Tibial nerve (tissue), 4 donors: ENCODE measurements around the gene RAI14.

Experiments
- CTCF ChIP-seq, 5 experiments: fragments of 200-600 bp in 3 of 5; fragments of 450-650 bp in 2 of 5; sonication (generic) in 3 of 5; IDR thresholded peaks; one replicate each; pipeline ENCODE4 v1.5.1; 2016 to 2019; ENCODE audit warnings: antibody characterized with exemption in 5 of 5, mild to moderate bottlenecking in 3 of 5, moderate library complexity in 2 of 5
- EP300 ChIP-seq, 2 donors: sonication (generic); formaldehyde crosslinking; IDR thresholded peaks; one replicate each; pipeline ENCODE4 v1.6.1; 2017; ENCODE audit warnings: antibody characterized with exemption in 2 of 2, mild to moderate bottlenecking in 1 of 2
- POLR2A ChIP-seq, 2 donors: fragments of 450-650 bp; IDR thresholded peaks; one replicate each; pipeline ENCODE4 v1.6.1; 2017; ENCODE audit warnings: antibody characterized with exemption in 2 of 2, mild to moderate bottlenecking in 2 of 2, moderate library complexity in 2 of 2

DNA sequence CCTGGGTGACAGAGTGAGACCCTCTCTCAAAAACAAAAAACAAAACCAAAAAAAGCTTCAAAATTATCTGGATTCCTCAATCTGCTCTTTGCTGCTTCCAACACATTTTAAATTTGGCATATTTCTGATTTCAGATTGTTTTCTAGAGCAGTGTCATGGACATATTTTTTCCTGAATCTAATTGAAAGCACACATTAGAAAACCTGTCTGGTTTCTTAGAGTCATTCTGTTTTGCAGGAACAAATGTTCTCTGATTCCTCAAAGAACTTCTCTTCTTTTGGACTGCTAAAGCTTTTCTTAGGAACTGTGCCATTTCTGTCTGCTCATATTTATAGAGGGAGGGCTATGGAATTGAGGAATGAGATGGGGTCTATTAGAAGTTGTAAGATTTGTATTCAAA is 81.6 kb downstream of the RAI14 start:
- TF ChIP-seq CTCF (IDR thresholded peaks at IDR 0.05) (no peak), EP300 (IDR thresholded peaks at IDR 0.05) (no peak), POLR2A (IDR thresholded peaks at IDR 0.05) (no peak)
